Measurements from ENCODE around the gene NEK7. TPM values are rescaled to one million over a fixed set of nuclear protein-coding genes. Genes with fewer than 3 reads are reported as not detected.

NEK7 gene
- total and polyA plus RNA-seq, 10 donors = 16.9 to 120 (median 73.2) TPM

- no peak overlapping the region for H3K27ac ChIP-seq
- DNase-seq = no peak
- intact Hi-C loops (cut with DNase I; ENCODE audit: low total_unique reads) = no loop called here
- peaks cover 0 to 5% (median 0%) of the 10 kb centered on the region in 8 donors for H3K9me3 ChIP-seq
- H3K4me1 ChIP-seq = no peaks in the 10 kb centered on the region
- H3K36me3 ChIP-seq = no peaks in the 10 kb centered on the region
- H3K27me3 ChIP-seq (replicated peaks in 1 of 7) = no peaks in the 10 kb centered on the region
- 90 to 100% (median 93%) methylated on average over 1 of the region's 1 CpG for WGBS, 5 donors
- H3K4me3 ChIP-seq = no peak overlapping the region
- TF ChIP-seq POLR2A (IDR thresholded peaks at IDR 0.05) (no peak), POLR2AphosphoS5 (IDR thresholded peaks at IDR 0.05) (no peak)
- TF ChIP-seq, protein P1, sequence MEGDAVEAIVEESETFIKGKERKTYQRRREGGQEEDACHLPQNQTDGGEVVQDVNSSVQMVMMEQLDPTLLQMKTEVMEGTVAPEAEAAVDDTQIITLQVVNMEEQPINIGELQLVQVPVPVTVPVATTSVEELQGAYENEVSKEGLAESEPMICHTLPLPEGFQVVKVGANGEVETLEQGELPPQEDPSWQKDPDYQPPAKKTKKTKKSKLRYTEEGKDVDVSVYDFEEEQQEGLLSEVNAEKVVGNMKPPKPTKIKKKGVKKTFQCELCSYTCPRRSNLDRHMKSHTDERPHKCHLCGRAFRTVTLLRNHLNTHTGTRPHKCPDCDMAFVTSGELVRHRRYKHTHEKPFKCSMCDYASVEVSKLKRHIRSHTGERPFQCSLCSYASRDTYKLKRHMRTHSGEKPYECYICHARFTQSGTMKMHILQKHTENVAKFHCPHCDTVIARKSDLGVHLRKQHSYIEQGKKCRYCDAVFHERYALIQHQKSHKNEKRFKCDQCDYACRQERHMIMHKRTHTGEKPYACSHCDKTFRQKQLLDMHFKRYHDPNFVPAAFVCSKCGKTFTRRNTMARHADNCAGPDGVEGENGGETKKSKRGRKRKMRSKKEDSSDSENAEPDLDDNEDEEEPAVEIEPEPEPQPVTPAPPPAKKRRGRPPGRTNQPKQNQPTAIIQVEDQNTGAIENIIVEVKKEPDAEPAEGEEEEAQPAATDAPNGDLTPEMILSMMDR (IDR thresholded peaks at IDR 0.05 in 8 of 11, conservative IDR thresholded peaks at IDR 0.05 in 3 of 11) = no peak
Measured at GRCh38 chr1:198335663-198336062, 178.9 kb downstream of the NEK7 start.

GRCh38 chr1:198337886-198338285 lies 181.1 kb downstream of the NEK7 start:
- Histone ChIP-seq H3K27me3 (replicated peaks in 1 of 7) (no peaks in the 10 kb centered on the region), H3K27ac (no peak overlapping the region), H3K4me1 (no peaks in the 10 kb centered on the region), H3K9me3 (peaks cover 0 to 5% (median 0%) of the 10 kb centered on the region in 8 donors), H3K36me3 (no peaks in the 10 kb centered on the region), H3K4me3 (no peak overlapping the region)
- intact Hi-C loops (cut with DNase I; ENCODE audit: low total_unique reads) = no loop called here
- TF ChIP-seq POLR2AphosphoS5 (IDR thresholded peaks at IDR 0.05) = no peak
- TF ChIP-seq POLR2A (IDR thresholded peaks at IDR 0.05) = no peak
- TF ChIP-seq, protein P1 (IDR thresholded peaks at IDR 0.05 in 8 of 11, conservative IDR thresholded peaks at IDR 0.05 in 3 of 11) = no peak
- DNase-seq = no peak

DNA sequence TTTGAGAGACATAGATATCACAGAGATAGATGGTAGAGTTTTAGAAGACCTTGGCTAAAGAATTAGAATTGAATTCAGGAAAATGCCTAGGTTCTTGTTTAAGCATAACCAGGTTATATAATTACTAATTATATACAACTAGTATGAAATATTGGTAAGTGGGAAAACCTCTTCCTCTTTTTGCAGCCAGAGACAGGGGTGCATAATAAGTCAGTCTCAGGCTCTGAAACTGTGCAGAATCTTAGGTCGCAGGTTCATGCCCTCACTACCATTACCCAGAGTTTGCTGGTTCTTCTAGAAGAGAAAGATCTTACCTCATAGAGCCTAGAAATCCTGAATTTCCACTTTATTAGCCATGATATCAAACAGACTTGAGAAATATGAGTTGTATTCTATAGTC lies 183.3 kb downstream of the NEK7 start:
- Histone ChIP-seq H3K4me3 (no peak overlapping the region), H3K27me3 (replicated peaks in 1 of 7) (no peaks in the 10 kb centered on the region), H3K27ac (no peak overlapping the region), H3K4me1 (no peaks in the 10 kb centered on the region), H3K36me3 (no peaks in the 10 kb centered on the region), H3K9me3 (peaks cover 0 to 5% (median 0%) of the 10 kb centered on the region in 8 donors)
- no peak for DNase-seq
- TF ChIP-seq POLR2AphosphoS5 (IDR thresholded peaks at IDR 0.05) = no peak
- TF ChIP-seq, protein P1 (IDR thresholded peaks at IDR 0.05 in 8 of 11, conservative IDR thresholded peaks at IDR 0.05 in 3 of 11) = no peak
- WGBS, 5 donors = 70 to 88% (median 79%) methylated on average over 1 of the region's 1 CpG
- intact Hi-C loops (cut with DNase I; ENCODE audit: low total_unique reads) = no loop called here

GRCh38 chr1:198346178-198346577 lies 189.4 kb downstream of the NEK7 start:
- no peaks in the 10 kb centered on the region for H3K4me1 ChIP-seq
- H3K27ac ChIP-seq = no peak overlapping the region
- H3K36me3 ChIP-seq = no peaks in the 10 kb centered on the region
- no peak for DNase-seq
- intact Hi-C loops (cut with DNase I; ENCODE audit: low total_unique reads) = no loop called here
- no peaks in the 10 kb centered on the region for H3K9me3 ChIP-seq
- H3K4me3 ChIP-seq = no peak overlapping the region
- no peaks in the 10 kb centered on the region for H3K27me3 ChIP-seq (replicated peaks in 1 of 7)
- WGBS, 5 donors = 88 to 98% (median 93%) methylated on average over 3 of the region's 3 CpGs
- TF ChIP-seq POLR2A (IDR thresholded peaks at IDR 0.05) (no peak), POLR2AphosphoS5 (IDR thresholded peaks at IDR 0.05) (no peak)
- TF ChIP-seq, protein P1 (IDR thresholded peaks at IDR 0.05 in 8 of 11, conservative IDR thresholded peaks at IDR 0.05 in 3 of 11) = no peak

Data from spleen (tissue), 11 donors.